HEK293T (cell line): ENCODE measurements around the gene FBXL13.

Experiments
- BHLHE40 ChIP-seq: fragments of 450-650 bp; IDR thresholded peaks from 2 replicates; pipeline ENCODE4 v1.6.1; 2016; ENCODE audit warnings: mild to moderate bottlenecking, moderate library complexity, borderline replicate concordance
- FOXK2 ChIP-seq: fragments of 450-650 bp; IDR thresholded peaks from 2 replicates; pipeline ENCODE4 v1.6.1; 2016; ENCODE audit warnings: mild to moderate bottlenecking

DNA sequence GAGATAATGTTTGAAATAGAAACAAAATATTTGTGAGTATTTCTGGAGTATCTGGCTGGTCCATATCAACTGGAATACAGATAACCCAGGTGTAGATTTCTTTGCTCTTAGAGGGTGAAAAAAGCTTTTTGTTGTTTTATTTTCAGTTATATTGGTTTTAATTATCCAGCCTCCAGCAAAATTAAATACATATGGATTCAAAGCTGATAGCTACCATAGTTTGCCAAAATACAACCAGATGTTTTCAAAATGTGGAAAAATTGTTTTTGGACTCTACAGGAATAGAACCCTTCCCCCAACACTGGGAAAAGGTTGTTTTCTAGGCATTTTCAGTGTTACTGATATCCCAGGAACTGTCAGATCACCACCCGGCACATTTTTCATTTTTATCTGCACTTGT is 131.7 kb downstream of the FBXL13 start:
- no peak for TF ChIP-seq FOXK2
- no peak for TF ChIP-seq BHLHE40
